ENCODE data around the gene BICD1.
"Not testable (repeated sequence)": the region's sequence is repeated elsewhere in the genome, so short reads cannot be mapped to it uniquely, and the experiment has no call there.

The BICD1 gene

GRCh38 chr12:32084753-32085152 lies 21.9 kb upstream of the BICD1 start:
- Mint-ChIP-seq H3K4me1 (ENCODE audit: low read depth) (no peaks in the 10 kb centered on the region), H3K27ac (no peak overlapping the region), H3K36me3 (ENCODE audit: low read depth) (no peaks in the 10 kb centered on the region), H3K27me3 (ENCODE audit: low read depth) (no peaks in the 10 kb centered on the region), H3K9me3 (no peaks in the 10 kb centered on the region), H3K4me3 (no peak overlapping the region)
- no peak for DNase-seq (ENCODE audit: low spot score)

GRCh38 chr12:32087306-32087705 lies 19.3 kb upstream of the BICD1 start:
- Mint-ChIP-seq H3K9me3 (no peaks in the 10 kb centered on the region), H3K36me3 (ENCODE audit: low read depth) (no peaks in the 10 kb centered on the region), H3K27ac (no peak overlapping the region), H3K27me3 (ENCODE audit: low read depth) (no peaks in the 10 kb centered on the region), H3K4me1 (ENCODE audit: low read depth) (no peaks in the 10 kb centered on the region), H3K4me3 (no peak overlapping the region)
- DNase-seq (ENCODE audit: low spot score), result no peak

GRCh38 chr12:32089156-32089555 lies 17.5 kb upstream of the BICD1 start:
- H3K27me3 Mint-ChIP-seq (ENCODE audit: low read depth), result no peaks in the 10 kb centered on the region
- no peaks in the 10 kb centered on the region for H3K4me1 Mint-ChIP-seq (ENCODE audit: low read depth)
- no peak for DNase-seq (ENCODE audit: low spot score)
- H3K36me3 Mint-ChIP-seq (ENCODE audit: low read depth), result no peaks in the 10 kb centered on the region
- H3K27ac Mint-ChIP-seq, result no peak overlapping the region
- no peak overlapping the region for H3K4me3 Mint-ChIP-seq
- H3K9me3 Mint-ChIP-seq, result no peaks in the 10 kb centered on the region

GRCh38 chr12:32089586-32089985 lies 17.1 kb upstream of the BICD1 start:
- DNase-seq (ENCODE audit: low spot score), result no peak
- Mint-ChIP-seq H3K4me1 (ENCODE audit: low read depth) (no peaks in the 10 kb centered on the region), H3K27ac (no peak overlapping the region), H3K9me3 (no peaks in the 10 kb centered on the region), H3K27me3 (ENCODE audit: low read depth) (no peaks in the 10 kb centered on the region), H3K4me3 (no peak overlapping the region), H3K36me3 (ENCODE audit: low read depth) (no peaks in the 10 kb centered on the region)

GRCh38 chr12:32091696-32092095 lies 15.0 kb upstream of the BICD1 start:
- no peak for DNase-seq (ENCODE audit: low spot score)

GRCh38 chr12:32098112-32098511 lies 8.5 kb upstream of the BICD1 start:
- Mint-ChIP-seq H3K36me3 (ENCODE audit: low read depth) (no peaks in the 10 kb centered on the region), H3K27me3 (ENCODE audit: low read depth) (peaks cover 9% of the 10 kb centered on the region), H3K4me3 (no peak overlapping the region), H3K4me1 (ENCODE audit: low read depth) (no peaks in the 10 kb centered on the region), H3K27ac (no peak overlapping the region), H3K9me3 (no peaks in the 10 kb centered on the region)
- DNase-seq (ENCODE audit: low spot score), result no peak

More at GRCh38 chr12:32091696-32092095, 15.0 kb upstream of the BICD1 start:
- no peak overlapping the region for H3K4me3 Mint-ChIP-seq
- H3K9me3 Mint-ChIP-seq, result no peaks in the 10 kb centered on the region
- H3K4me1 Mint-ChIP-seq (ENCODE audit: low read depth), result no peaks in the 10 kb centered on the region
- peaks cover 2% of the 10 kb centered on the region for H3K27me3 Mint-ChIP-seq (ENCODE audit: low read depth)
- H3K27ac Mint-ChIP-seq, result no peak overlapping the region
- H3K36me3 Mint-ChIP-seq (ENCODE audit: low read depth), result no peaks in the 10 kb centered on the region

- not testable (repeated sequence) for DNase-seq (ENCODE audit: low spot score); H3K27ac Mint-ChIP-seq; H3K4me3 Mint-ChIP-seq; H3K36me3 Mint-ChIP-seq (ENCODE audit: low read depth); H3K4me1 Mint-ChIP-seq (ENCODE audit: low read depth); H3K9me3 Mint-ChIP-seq
- peaks cover 11% of the 10 kb centered on the region for H3K27me3 Mint-ChIP-seq (ENCODE audit: low read depth)
Measured at GRCh38 chr12:32099275-32099674, 7.4 kb upstream of the BICD1 start.

GRCh38 chr12:32100361-32100760 lies 6.3 kb upstream of the BICD1 start:
- no peak overlapping the region for H3K27ac Mint-ChIP-seq
- no peak for DNase-seq (ENCODE audit: low spot score)

GRCh38 chr12:32100888-32101287 lies 5.8 kb upstream of the BICD1 start:
- H3K36me3 Mint-ChIP-seq (ENCODE audit: low read depth), result no peaks in the 10 kb centered on the region
- H3K27ac Mint-ChIP-seq, result no peak overlapping the region
- H3K9me3 Mint-ChIP-seq, result no peaks in the 10 kb centered on the region
- no peak for DNase-seq (ENCODE audit: low spot score)
- H3K4me1 Mint-ChIP-seq (ENCODE audit: low read depth), result peaks cover 1% of the 10 kb centered on the region
- no peak overlapping the region for H3K4me3 Mint-ChIP-seq
- H3K27me3 Mint-ChIP-seq (ENCODE audit: low read depth), result peaks cover 20% of the 10 kb centered on the region

More at GRCh38 chr12:32100361-32100760, 6.3 kb upstream of the BICD1 start:
- Mint-ChIP-seq H3K9me3 (no peaks in the 10 kb centered on the region), H3K27me3 (ENCODE audit: low read depth) (peaks cover 16% of the 10 kb centered on the region), H3K4me3 (no peak overlapping the region), H3K4me1 (ENCODE audit: low read depth) (no peaks in the 10 kb centered on the region), H3K36me3 (ENCODE audit: low read depth) (no peaks in the 10 kb centered on the region)

GRCh38 chr12:32102234-32102633 lies 4.4 kb upstream of the BICD1 start:
- Mint-ChIP-seq H3K27me3 (ENCODE audit: low read depth) (peaks cover 22% of the 10 kb centered on the region), H3K9me3 (no peaks in the 10 kb centered on the region), H3K36me3 (ENCODE audit: low read depth) (no peaks in the 10 kb centered on the region), H3K4me3 (no peak overlapping the region), H3K27ac (no peak overlapping the region), H3K4me1 (ENCODE audit: low read depth) (peaks cover 7% of the 10 kb centered on the region)
- no peak for DNase-seq (ENCODE audit: low spot score)

GRCh38 chr12:32104572-32105355 lies 1.9 kb upstream of the BICD1 start:
- Mint-ChIP-seq H3K9me3 (no peaks in the 10 kb centered on the region), H3K27me3 (ENCODE audit: low read depth) (peaks cover 22% of the 10 kb centered on the region), H3K4me1 (ENCODE audit: low read depth) (peaks cover 24% of the 10 kb centered on the region), H3K27ac (no peak overlapping the region), H3K4me3 (no peak overlapping the region), H3K36me3 (ENCODE audit: low read depth) (no peaks in the 10 kb centered on the region)
- no peak for DNase-seq (ENCODE audit: low spot score)

- Mint-ChIP-seq H3K27me3 (ENCODE audit: low read depth) (peaks cover 19% of the 10 kb centered on the region), H3K36me3 (ENCODE audit: low read depth) (no peaks in the 10 kb centered on the region), H3K9me3 (no peaks in the 10 kb centered on the region), H3K4me3 (peak overlapping the region; percentile 85), H3K4me1 (ENCODE audit: low read depth) (peaks cover 27% of the 10 kb centered on the region), H3K27ac (peak overlapping the region; percentile 77)
- no peak for DNase-seq (ENCODE audit: low spot score)
Measured at GRCh38 chr12:32105986-32106516, 596 bp upstream of the BICD1 start.

GRCh38 chr12:32107359-32108267 lies 966 bp downstream of the BICD1 start:
- peaks cover 27% of the 10 kb centered on the region for H3K4me1 Mint-ChIP-seq (ENCODE audit: low read depth)
- H3K27me3 Mint-ChIP-seq (ENCODE audit: low read depth), result peaks cover 15% of the 10 kb centered on the region
- no peaks in the 10 kb centered on the region for H3K36me3 Mint-ChIP-seq (ENCODE audit: low read depth)
- H3K9me3 Mint-ChIP-seq, result no peaks in the 10 kb centered on the region
- DNase-seq (ENCODE audit: low spot score), result peak; percentile 13
- H3K27ac Mint-ChIP-seq, result peak overlapping the region; percentile 83
- H3K4me3 Mint-ChIP-seq, result peak overlapping the region; percentile 97

- Mint-ChIP-seq H3K4me3 (peak overlapping the region; percentile 37), H3K27ac (no peak overlapping the region), H3K36me3 (ENCODE audit: low read depth) (no peaks in the 10 kb centered on the region), H3K4me1 (ENCODE audit: low read depth) (peaks cover 27% of the 10 kb centered on the region), H3K27me3 (ENCODE audit: low read depth) (peaks cover 15% of the 10 kb centered on the region), H3K9me3 (no peaks in the 10 kb centered on the region)
- DNase-seq (ENCODE audit: low spot score), result no peak
Measured at GRCh38 chr12:32108787-32109186, 2.1 kb downstream of the BICD1 start.
